ENCODE results near the gene ADAMTSL4.
"Not testable (repeated sequence)": the region's sequence is repeated elsewhere in the genome, so short reads cannot be mapped to it uniquely, and the experiment has no call there.

GRCh38 chr1:150605451-150605731, 56.2 kb downstream of the ADAMTSL4 start:
- TF ChIP-seq CTCF, POLR2A (IDR thresholded peaks at IDR 0.05): not testable (repeated sequence)
